CD14-positive monocyte (primary cell): Measurements from ENCODE around the gene PSORS1C1. TPM values are rescaled to one million over a fixed set of nuclear protein-coding genes. Genes with fewer than 3 reads are reported as not detected.

ENCODE experiments used
- DNase-seq, 3 donors: peaks; one replicate each; pipeline ENCODE4 v3.0.0-alpha.2; 2011 to 2022
- H2AFZ ChIP-seq: 2 replicates; pipeline ENCODE4 v1.6.0; 2012; ENCODE audit warnings: mild to moderate bottlenecking, low read depth, low read length, inconsistent platforms; ENCODE audit not compliant: insufficient read depth, poor library complexity, severe bottlenecking
- H3K27ac ChIP-seq, 2 donors: 1 replicate in 1 of 2; 2 replicates in 1 of 2; pipeline ENCODE4 v1.5.1; 2012 to 2013; ENCODE audit warnings: low read length in 2 of 2, control low read depth in 1 of 2, inconsistent platforms in 1 of 2, low read depth in 1 of 2, mild to moderate bottlenecking in 1 of 2
- H3K27me3 ChIP-seq, 2 donors: one replicate each; pipeline versions ENCODE4 v1.6.0 to v1.6.1; 2011 to 2013; ENCODE audit warnings: low read length in 2 of 2; ENCODE audit not compliant: control insufficient read depth in 2 of 2, insufficient read depth in 2 of 2
- H3K36me3 ChIP-seq, 2 donors: replicated peaks in 1 of 2; 1 replicate in 1 of 2; 2 replicates in 1 of 2; pipeline versions ENCODE4 v1.5.1 to v1.6.1; 2012 to 2013; ENCODE audit warnings: low read length in 2 of 2, control low read depth in 1 of 2, inconsistent platforms in 1 of 2, mild to moderate bottlenecking in 1 of 2; ENCODE audit not compliant: insufficient read depth in 2 of 2, control insufficient read depth in 1 of 2
- H3K4me1 ChIP-seq, 2 donors: 1 replicate in 1 of 2; 2 replicates in 1 of 2; pipeline versions ENCODE4 v1.5.1 to v1.6.1; 2012 to 2013; ENCODE audit warnings: low read length in 2 of 2, control low read depth in 1 of 2, inconsistent platforms in 1 of 2, mild to moderate bottlenecking in 1 of 2, moderate library complexity in 1 of 2; ENCODE audit not compliant: insufficient read depth in 2 of 2, control insufficient read depth in 1 of 2
- H3K4me2 ChIP-seq: replicated peaks from 2 replicates; pipeline ENCODE3; 2012; ENCODE audit warnings: low read length, moderate library complexity, mild to moderate bottlenecking; ENCODE audit not compliant: poor library complexity, severe bottlenecking; ENCODE audit errors: extremely low read depth
- H3K4me3 ChIP-seq, 3 experiments: fragments of 200-600 bp in 1 of 3; sonication (generic) in 1 of 3; replicated peaks in 1 of 3; 1 replicate in 2 of 3; 2 replicates in 1 of 3; pipeline ENCODE4 v1.5.1; 2011 to 2013; ENCODE audit warnings: low read length in 3 of 3, mild to moderate bottlenecking in 3 of 3, control low read depth in 2 of 3, low read depth in 2 of 3, inconsistent platforms in 1 of 3, moderate library complexity in 1 of 3
- H3K79me2 ChIP-seq: 2 replicates; pipeline ENCODE4 v1.6.0; 2012; ENCODE audit warnings: mild to moderate bottlenecking, control low read depth, inconsistent platforms, low read length, moderate library complexity; ENCODE audit not compliant: insufficient read depth
- H3K9ac ChIP-seq: 2 replicates; pipeline ENCODE4 v1.6.0; 2017; ENCODE audit warnings: low read length, mild to moderate bottlenecking; ENCODE audit not compliant: insufficient read depth, poor library complexity, severe bottlenecking
- H3K9me3 ChIP-seq, 2 donors: replicated peaks in 1 of 2; 1 replicate in 1 of 2; 2 replicates in 1 of 2; pipeline versions ENCODE4 v1.5.1 to v1.6.1; 2012 to 2013; ENCODE audit warnings: low read length in 2 of 2, control low read depth in 1 of 2; ENCODE audit not compliant: control insufficient read depth in 1 of 2, insufficient read depth in 1 of 2
- H4K20me1 ChIP-seq: 2 replicates; pipeline ENCODE4 v1.6.0; 2012; ENCODE audit warnings: mild to moderate bottlenecking, low read length, control low read depth, moderate library complexity; ENCODE audit not compliant: insufficient read depth
- H3K27ac Mint-ChIP-seq, 7 donors: one replicate each; pipeline ENCODE4 v1.8.0; 2020; ENCODE audit warnings: mild to moderate bottlenecking in 7 of 7, mixed read lengths in 7 of 7, moderate library complexity in 6 of 7, inconsistent platforms in 2 of 7
- H3K27me3 Mint-ChIP-seq, 3 donors: one replicate each; pipeline ENCODE4 v1.8.0; 2021 to 2022; ENCODE audit warnings: low read depth in 3 of 3, mild to moderate bottlenecking in 3 of 3, mixed read lengths in 3 of 3, moderate library complexity in 3 of 3, inconsistent platforms in 1 of 3
- H3K36me3 Mint-ChIP-seq, 2 donors: one replicate each; pipeline ENCODE4 v1.8.0; 2020; ENCODE audit warnings: mixed read lengths in 2 of 2, inconsistent platforms in 1 of 2, mild to moderate bottlenecking in 1 of 2
- H3K4me1 Mint-ChIP-seq: one replicate; pipeline ENCODE4 v1.8.0; 2020; ENCODE audit warnings: mild to moderate bottlenecking, mixed read lengths
- H3K4me3 Mint-ChIP-seq, 2 donors: one replicate each; pipeline ENCODE4 v1.8.0; 2020; ENCODE audit warnings: mild to moderate bottlenecking in 2 of 2, mixed read lengths in 2 of 2, moderate library complexity in 1 of 2
- H3K9me3 Mint-ChIP-seq, 7 donors: one replicate each; pipeline ENCODE4 v1.8.0; 2020 to 2022; ENCODE audit warnings: mixed read lengths in 7 of 7, mild to moderate bottlenecking in 6 of 7, moderate library complexity in 6 of 7, inconsistent platforms in 2 of 7
- CTCF ChIP-seq: fragments of 200-600 bp; IDR thresholded peaks from one replicate; pipeline ENCODE4 v1.8.0; 2022; ENCODE audit warnings: antibody characterized with exemption, mild to moderate bottlenecking
- whole genome bisulfite sequencing: methylation state at CpG from one replicate; pipeline ENCODE4 v1.1.5; 2013; ENCODE audit warnings: missing lambda C conversion rate; ENCODE audit not compliant: insufficient coverage; 5-methylcytosine and 5-hydroxymethylcytosine counted together
- intact Hi-C, 2 donors: fragments of 100-400 bp; cut with micrococcal nuclease; formaldehyde crosslinking; loops; one replicate each; pipeline versions ENCODE4 v1.15.0 to v1.15.1; 2023
- polyA plus RNA-seq, 3 donors: library from polyadenylated mRNA; depleted of rRNA in 1 of 3; unstranded in 2 of 3; stranded (reverse) in 1 of 3; fragments of 300-500 nt in 2 of 3; fragments of >200 nt in 1 of 3; fragmentation: Illumina TruSeq in 2 of 3; gene quantifications; 1 replicate in 2 of 3; 2 replicates in 1 of 3; pipeline ENCODE4 v1.2.3, GENCODE V29; 2012 to 2021

The PSORS1C1 gene
- polyA plus RNA-seq, 3 donors, result not detected

DNA sequence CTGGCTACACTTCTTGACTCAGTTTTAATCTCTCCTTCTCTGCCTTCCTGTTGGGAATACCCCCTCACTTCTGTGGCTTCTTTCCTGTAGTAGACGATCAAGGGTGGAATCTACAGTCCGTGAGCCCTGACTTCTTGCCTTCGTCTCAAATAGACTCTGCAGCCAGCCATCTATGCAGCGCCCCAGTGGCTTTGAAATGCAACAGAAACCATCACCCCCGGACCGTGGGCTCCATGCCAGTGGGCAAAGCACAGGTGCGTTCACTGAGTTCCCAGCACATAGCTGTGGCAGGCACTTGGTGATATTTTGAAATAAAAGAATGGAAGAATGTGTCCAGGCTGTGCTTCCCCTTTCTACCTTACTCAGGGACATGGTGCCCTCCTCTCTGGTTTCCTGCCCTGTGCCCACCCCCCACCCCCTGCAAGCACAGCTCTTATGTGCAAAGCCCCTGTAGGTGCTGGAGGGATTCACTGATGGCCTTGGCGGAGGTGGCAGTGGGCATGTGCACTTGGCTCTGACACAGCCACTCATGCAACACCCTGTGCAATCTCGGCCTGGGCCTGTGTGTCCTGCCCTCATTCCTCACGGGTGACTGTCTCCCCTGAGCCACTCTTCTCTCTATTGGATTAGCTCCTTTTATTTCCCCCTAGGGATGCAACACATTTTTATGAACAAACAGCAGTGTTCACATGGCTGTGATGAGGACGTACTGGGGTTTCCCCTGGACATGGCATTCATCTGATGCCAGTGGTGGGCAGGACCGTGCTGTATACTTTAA, 11.2 kb downstream of the PSORS1C1 start:
- no peak overlapping the region for H3K4me2 ChIP-seq
- H3K79me2 ChIP-seq, result no peaks in the 10 kb centered on the region
- no peak for DNase-seq
- H3K27me3 Mint-ChIP-seq, result peaks cover 4 to 10% (median 7%) of the 10 kb centered on the region in 3 donors
- H3K36me3 Mint-ChIP-seq, result no peaks in the 10 kb centered on the region
- peaks cover 8% of the 10 kb centered on the region for H3K4me1 Mint-ChIP-seq
- no peak overlapping the region for H3K27ac Mint-ChIP-seq
- 65% methylated on average over 10 of the region's 12 CpGs for WGBS
- no peaks in the 10 kb centered on the region for H3K9me3 ChIP-seq
- peaks cover 0 to 2% (median 0%) of the 10 kb centered on the region in 7 donors for H3K9me3 Mint-ChIP-seq
- no peak overlapping the region for H3K4me3 ChIP-seq
- H3K4me1 ChIP-seq, result no peaks in the 10 kb centered on the region
- H3K27ac ChIP-seq, result no peak overlapping the region
- intact Hi-C loops, result no loop called here
- H3K9ac ChIP-seq, result no peak overlapping the region
- no peaks in the 10 kb centered on the region for H4K20me1 ChIP-seq
- H3K27me3 ChIP-seq, result no peaks in the 10 kb centered on the region
- no peaks in the 10 kb centered on the region for H3K36me3 ChIP-seq
- no peak for TF ChIP-seq CTCF
- H2AFZ ChIP-seq, result no peak overlapping the region
- H3K4me3 Mint-ChIP-seq, result no peak overlapping the region

GRCh38 chr6:31126396-31127175, 12.0 kb downstream of the PSORS1C1 start:
- Histone ChIP-seq H3K36me3 (no peaks in the 10 kb centered on the region), H2AFZ (no peak overlapping the region), H3K4me2 (no peak overlapping the region), H3K4me1 (no peaks in the 10 kb centered on the region), H3K9me3 (no peaks in the 10 kb centered on the region), H3K79me2 (no peaks in the 10 kb centered on the region), H4K20me1 (no peaks in the 10 kb centered on the region), H3K27ac (no peak overlapping the region), H3K9ac (no peak overlapping the region), H3K4me3 (no peak overlapping the region), H3K27me3 (no peaks in the 10 kb centered on the region)
- H3K36me3 Mint-ChIP-seq, result no peaks in the 10 kb centered on the region
- no peak overlapping the region for H3K27ac Mint-ChIP-seq
- no peak for DNase-seq
- H3K27me3 Mint-ChIP-seq, result peaks cover 4 to 10% (median 7%) of the 10 kb centered on the region in 3 donors
- intact Hi-C loops, result no loop called here
- no peak overlapping the region for H3K4me3 Mint-ChIP-seq
- peaks cover 0 to 2% (median 0%) of the 10 kb centered on the region in 7 donors for H3K9me3 Mint-ChIP-seq
- 87% methylated on average over 5 of the region's 16 CpGs for WGBS
- TF ChIP-seq CTCF, result no peak
- peaks cover 8% of the 10 kb centered on the region for H3K4me1 Mint-ChIP-seq
